K562 (cell line): ENCODE measurements around the gene NFATC3. TPM values are rescaled to one million over a fixed set of nuclear protein-coding genes. Genes with fewer than 3 reads are reported as not detected.

ENCODE experiments used
- ATAC-seq: fragments of 200-7000 bp; cut with Tn5 transposase; 3 replicates; pipeline ENCODE4 v1.9.1; 2020; ENCODE audit warnings: moderate library complexity
- BruUV-seq: library from RNA; stranded (reverse); fragments of 400-500 nt; replicated peaks from 2 replicates; lab custom pipeline; 2021; lab: Mats Ljungman, UMichigan
- CTCF ChIA-PET: fragments of 300-600 bp; formaldehyde crosslinking; extraction: SDS; loops from one replicate; lab custom pipeline; 2021; ENCODE audit warnings: low intra/inter-chr PET ratio; lab: Yijun Ruan, JAX
- POLR2A ChIA-PET: fragments of 300-600, 350-650 bp; sonication (Branson Sonifier 250); formaldehyde crosslinking; extraction: SDS; loops from one replicate; lab custom pipeline; 2021; ENCODE audit warnings: antibody characterized with exemption, inconsistent platforms; lab: Yijun Ruan, JAX
- DNase-seq, 4 experiments: peaks; one replicate each; pipeline versions ENCODE4 v3.0.0 to v3.0.0-alpha.2; 2011 to 2018; ENCODE audit warnings: low spot score in 3 of 4, mixed read lengths in 3 of 4; ENCODE audit errors: extremely low read depth in 1 of 4
- FAIRE-seq: peaks from 2 replicates; lab custom pipeline; 2011; peaks lifted over from hg19 to GRCh38; lab: Jason Lieb, UNC
- H2AFZ ChIP-seq: 2 replicates; pipeline ENCODE4 v1.6.0; 2011; ENCODE audit warnings: low read depth, low read length, control low read depth, inconsistent platforms
- H3K27ac ChIP-seq: fragments of 200-600 bp; 3 replicates; pipeline ENCODE4 v1.8.0; 2011; ENCODE audit warnings: low read depth, mild to moderate bottlenecking, control low read depth, inconsistent platforms, low read length, moderate library complexity, mixed read lengths; ENCODE audit errors: extremely low read depth
- H3K27me3 ChIP-seq, 2 experiments: fragments of 300-600 bp in 1 of 2; 2 replicates in 1 of 2; 3 replicates in 1 of 2; pipeline versions ENCODE4 v1.6.0 to v1.8.0; 2011; ENCODE audit warnings: inconsistent platforms in 2 of 2, low read length in 2 of 2, mild to moderate bottlenecking in 1 of 2, mixed read lengths in 1 of 2, moderate library complexity in 1 of 2; ENCODE audit not compliant: control insufficient read depth in 2 of 2, insufficient read depth in 2 of 2
- H3K36me3 ChIP-seq: fragments of 300-600 bp; 3 replicates; pipeline ENCODE4 v1.8.0; 2011; ENCODE audit warnings: mild to moderate bottlenecking, low read length, inconsistent platforms; ENCODE audit not compliant: control insufficient read depth, insufficient read depth
- H3K4me1 ChIP-seq, 2 experiments: fragments of 200-600 bp in 1 of 2; replicated peaks in 1 of 2; 2 replicates in 1 of 2; 3 replicates in 1 of 2; pipeline versions ENCODE4 v1.5.1 to v1.8.0; 2011; ENCODE audit warnings: inconsistent platforms in 2 of 2, low read length in 2 of 2, mild to moderate bottlenecking in 1 of 2, mixed read lengths in 1 of 2, moderate library complexity in 1 of 2; ENCODE audit not compliant: control insufficient read depth in 2 of 2, insufficient read depth in 2 of 2
- H3K4me2 ChIP-seq: 2 replicates; pipeline ENCODE4 v1.6.1; 2011; ENCODE audit warnings: low read length, control low read depth, inconsistent platforms, mixed read lengths; ENCODE audit not compliant: insufficient read depth
- H3K4me3 ChIP-seq: fragments of 200-600 bp; sonication (generic), shearing (Covaris generic); 2 replicates; pipeline ENCODE4 v1.5.1; 2016; ENCODE audit warnings: control low read depth, inconsistent platforms
- H3K79me2 ChIP-seq: fragments of 200-600 bp; 3 replicates; pipeline ENCODE4 v1.8.0; 2011; ENCODE audit warnings: low read length, inconsistent platforms; ENCODE audit not compliant: control insufficient read depth, insufficient read depth
- H3K9ac ChIP-seq, 2 experiments: 2 replicates each; pipeline versions ENCODE4 v1.6.0 to v1.6.1; 2011; ENCODE audit warnings: low read depth in 2 of 2, low read length in 2 of 2, control low read depth in 1 of 2, inconsistent platforms in 1 of 2, mild to moderate bottlenecking in 1 of 2, mixed read lengths in 1 of 2; ENCODE audit not compliant: insufficient read depth in 1 of 2
- H3K9me1 ChIP-seq: one replicate; pipeline ENCODE4 v1.6.0; 2011; ENCODE audit warnings: inconsistent platforms, mild to moderate bottlenecking, low read length, moderate library complexity; ENCODE audit not compliant: control insufficient read depth, insufficient read depth
- H3K9me3 ChIP-seq: replicated peaks from 2 replicates; pipeline ENCODE4 v1.5.1; 2011; ENCODE audit warnings: low read depth, low read length, inconsistent platforms; ENCODE audit not compliant: control insufficient read depth, insufficient read depth
- H4K20me1 ChIP-seq: replicated peaks from 2 replicates; pipeline ENCODE4 v1.6.1; 2011; ENCODE audit warnings: low read length, inconsistent platforms, mixed read lengths; ENCODE audit not compliant: control insufficient read depth, insufficient read depth
- CUX1 ChIP-seq: fragments of 200-800 bp; sonication (Bioruptor generic); IDR thresholded peaks from 2 replicates; pipeline ENCODE4 v1.6.1; 2016; ENCODE audit warnings: missing genetic modification characterization, missing compliant biosample characterization
- HDAC3 ChIP-seq: fragments of 450-650 bp; IDR thresholded peaks from 2 replicates; pipeline ENCODE4 v1.6.1; 2018; ENCODE audit warnings: borderline replicate concordance, mild to moderate bottlenecking, moderate library complexity; ENCODE audit not compliant: partially characterized antibody
- KLF6 ChIP-seq: fragments of 250-450 bp; sonication (Bioruptor Pico); IDR thresholded peaks from 2 replicates; pipeline ENCODE4 v1.4.0; 2020; ENCODE audit warnings: mild to moderate bottlenecking, moderate library complexity, borderline replicate concordance
- MCM2 ChIP-seq: fragments of 450-650 bp; IDR thresholded peaks from 2 replicates; pipeline ENCODE4 v1.6.1; 2017; ENCODE audit warnings: low read depth, mild to moderate bottlenecking
- OTX1 ChIP-seq: fragments of 450-650 bp; formaldehyde crosslinking; IDR thresholded peaks from 2 replicates; pipeline ENCODE4 v1.4.0; 2022; ENCODE audit warnings: mild to moderate bottlenecking
- RBM14 ChIP-seq: fragments of 200-400 bp; formaldehyde crosslinking; IDR thresholded peaks from 2 replicates; pipeline ENCODE4 v1.6.1; 2018; ENCODE audit warnings: low read depth, mild to moderate bottlenecking, low read length, moderate library complexity, borderline replicate concordance; ENCODE audit not compliant: insufficient read depth
- RBM17 ChIP-seq: fragments of 200-400 bp; formaldehyde crosslinking; IDR thresholded peaks from 2 replicates; pipeline ENCODE4 v1.6.1; 2017; ENCODE audit warnings: low read depth, mild to moderate bottlenecking, low read length, borderline replicate concordance
- SLC30A9 ChIP-seq: fragments of 250-450 bp; sonication (Bioruptor Pico); IDR thresholded peaks from 2 replicates; pipeline ENCODE4 v1.8.0; 2022; ENCODE audit warnings: mild to moderate bottlenecking, moderate library complexity
- TFAM ChIP-seq: fragments of 250-450 bp; sonication (Bioruptor Pico); conservative IDR thresholded peaks from 2 replicates; pipeline ENCODE4 v1.5.0; 2021; ENCODE audit warnings: mild to moderate bottlenecking, moderate library complexity
- ZNF41 ChIP-seq: fragments of 250-450 bp; sonication (Bioruptor Pico); conservative IDR thresholded peaks from 2 replicates; pipeline ENCODE4 v1.4.0; 2020; ENCODE audit warnings: mild to moderate bottlenecking
- ZNF79 ChIP-seq: fragments of 250-450 bp; sonication (Bioruptor Pico); IDR thresholded peaks from 2 replicates; pipeline ENCODE4 v1.4.0; 2020; ENCODE audit warnings: low read depth, mild to moderate bottlenecking, moderate library complexity
- WGBS: fragments of 100-300 bp; shearing (Covaris generic); methylation state at CpG from one replicate; pipeline ENCODE4 v1.1.6; 2016; ENCODE audit warnings: low coverage, mixed read lengths; ENCODE audit not compliant: insufficient coverage; ENCODE audit errors: missing lambda C conversion rate; 5-methylcytosine and 5-hydroxymethylcytosine counted together
- in situ Hi-C: fragments of 300-500 bp; cut with MboI; formaldehyde crosslinking; loops from 4 replicates; pipeline ENCODE4 v1.15.0; 2018; ENCODE audit warnings: inconsistent platforms, mixed read lengths
- intact Hi-C: fragments of 100-400 bp; cut with micrococcal nuclease; formaldehyde crosslinking; loops from 2 replicates; pipeline ENCODE4 v1.14.2; 2022
- polyA plus RNA-seq, 8 experiments: library from polyadenylated mRNA; depleted of rRNA in 4 of 8; stranded (reverse) in 5 of 8; unstranded in 3 of 8; fragments of >200 nt; fragmentation: Nextera tagmentation in 2 of 8; fragmentation: Illumina TruSeq in 1 of 8; extraction: Ambion mirVana in 2 of 8; extraction: Trizol in 1 of 8; gene quantifications; 2 replicates each; pipeline versions ENCODE4 v1.2.1 to v1.2.3, GENCODE V29; 2011 to 2014; ENCODE audit warnings: inconsistent platforms in 1 of 8, missing spikeins in 1 of 8
- total RNA-seq, 7 experiments: library from RNA; depleted of rRNA in 6 of 7; stranded (reverse); fragments of >200 nt in 6 of 7; fragmentation: Illumina TruSeq in 2 of 7; extraction: Trizol in 2 of 7; gene quantifications; 2 replicates each; pipeline versions ENCODE4 v1.2.1 to v1.2.3, GENCODE V29; 2011 to 2021; ENCODE audit warnings: low replicate concordance in 1 of 7
- TF ChIP-seq, protein P1 (sequence below): sonication (generic); formaldehyde crosslinking; IDR thresholded peaks from 2 replicates; pipeline ENCODE4 v1.8.0; 2022; ENCODE audit warnings: mild to moderate bottlenecking, missing genetic modification reagents

NFATC3 gene
- total and polyA plus RNA-seq, 9 of the 15 experiments (the other 6 are each of a cell fraction or from before 2014, with no cell fraction given): 15.7 to 98.4 (median 59.4) TPM

DNA sequence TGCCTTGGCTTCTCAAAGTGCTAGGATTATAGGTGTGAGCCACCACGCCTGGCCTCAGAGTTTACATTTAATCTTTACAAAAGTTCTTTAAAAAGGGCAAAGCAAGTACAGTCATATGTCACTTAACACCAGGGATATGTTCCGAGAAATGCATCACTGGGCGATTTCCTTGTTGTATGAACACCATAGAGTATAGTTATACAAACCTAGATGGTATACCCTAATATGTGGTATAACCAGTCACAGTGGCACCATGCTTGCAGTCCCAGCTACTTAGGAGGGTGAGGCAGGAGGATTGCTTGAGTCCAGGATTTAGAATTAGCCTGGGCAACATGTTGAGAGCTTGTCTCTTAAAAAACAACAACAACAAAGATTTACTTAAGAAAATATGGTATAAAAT is 51.3 kb downstream of the NFATC3 start:
- no peak overlapping the region for H3K4me3 ChIP-seq
- H3K27me3 ChIP-seq: no peaks in the 10 kb centered on the region
- 0 out of 5 replicates have a peak, but pooled peaks cover 0 to 5% of the 10 kb centered on the region in 2 experiments for H3K4me1 ChIP-seq
- no peaks in the 10 kb centered on the region for H3K9me1 ChIP-seq
- no peak overlapping the region for H3K9ac ChIP-seq
- in situ Hi-C loops: no loop called here
- H3K27ac ChIP-seq: no peak overlapping the region
- intact Hi-C loops: no loop called here
- H3K4me2 ChIP-seq: no peak overlapping the region
- no peaks in the 10 kb centered on the region for H4K20me1 ChIP-seq
- FAIRE-seq: no peak
- CTCF ChIA-PET: no interaction called here
- H2AFZ ChIP-seq: no peak overlapping the region
- BruUV-seq: no TSS peak
- no peak for DNase-seq
- WGBS: 90% methylated on average over 3 of the region's 3 CpGs
- peaks cover 87% of the 10 kb centered on the region for H3K79me2 ChIP-seq
- POLR2A ChIA-PET: interaction anchor here (0.6 to 0.8 kb wide), 2 partner anchors 8 to 15 kb away, joined by 3 read pairs; no protein-coding TSS in a partner anchor
- peaks cover 57% of the 10 kb centered on the region for H3K36me3 ChIP-seq
- no peak for ATAC-seq
- TF ChIP-seq TFAM (CRISPR knock-in tag) (no peak), RBM17 (no peak), ZNF41 (CRISPR knock-in tag) (no peak), ZNF79 (no peak), SLC30A9 (CRISPR knock-in tag) (no peak), MCM2 (no peak), HDAC3 (no peak), CUX1 (no peak), KLF6 (CRISPR knock-in tag) (no peak), RBM14 (no peak), OTX1 (no peak)
- TF ChIP-seq, protein P1, sequence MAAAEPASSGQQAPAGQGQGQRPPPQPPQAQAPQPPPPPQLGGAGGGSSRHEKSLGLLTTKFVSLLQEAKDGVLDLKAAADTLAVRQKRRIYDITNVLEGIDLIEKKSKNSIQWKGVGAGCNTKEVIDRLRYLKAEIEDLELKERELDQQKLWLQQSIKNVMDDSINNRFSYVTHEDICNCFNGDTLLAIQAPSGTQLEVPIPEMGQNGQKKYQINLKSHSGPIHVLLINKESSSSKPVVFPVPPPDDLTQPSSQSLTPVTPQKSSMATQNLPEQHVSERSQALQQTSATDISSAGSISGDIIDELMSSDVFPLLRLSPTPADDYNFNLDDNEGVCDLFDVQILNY (CRISPR knock-in tag): no peak
- H3K9me3 ChIP-seq: no peaks in the 10 kb centered on the region
